Tibial artery (tissue), 4 donors: ENCODE measurements around the gene CYP11A1.

Experiments
- DNase-seq, 2 donors: peaks; one replicate each; pipeline ENCODE4 v3.0.0-alpha.2; 2019
- H3K27ac ChIP-seq, 2 donors: fragments of 200-600 bp; sonication (generic) in 1 of 2; 1 replicate in 1 of 2; 2 replicates in 1 of 2; pipeline ENCODE4 v1.5.1; 2018 to 2019; ENCODE audit warnings: mild to moderate bottlenecking in 1 of 2
- H3K27me3 ChIP-seq, 2 donors: fragments of 200-600 bp; sonication (generic) in 1 of 2; one replicate each; pipeline versions ENCODE4 v1.5.1 to v1.6.0; 2016 to 2019
- H3K36me3 ChIP-seq, 3 donors: fragments of 200-600 bp; sonication (generic) in 2 of 3; one replicate each; pipeline ENCODE4 v1.5.1; 2016 to 2019; ENCODE audit warnings: mild to moderate bottlenecking in 2 of 3
- H3K4me1 ChIP-seq, 4 donors: fragments of 200-600 bp; sonication (generic) in 2 of 4; 1 replicate in 3 of 4; 2 replicates in 1 of 4; pipeline ENCODE4 v1.5.1; 2016 to 2019
- H3K4me3 ChIP-seq, 2 donors: fragments of 200-600 bp; sonication (generic) in 1 of 2; 1 replicate in 1 of 2; 2 replicates in 1 of 2; pipeline ENCODE4 v1.5.1; 2018 to 2019; ENCODE audit warnings: mild to moderate bottlenecking in 2 of 2
- H3K9me3 ChIP-seq, 3 donors: fragments of 200-600 bp; sonication (generic) in 1 of 3; one replicate each; pipeline ENCODE4 v1.5.1; 2016 to 2019
- CTCF ChIP-seq, 2 experiments: fragments of 200-600 bp in 1 of 2; fragments of 450-650 bp in 1 of 2; IDR thresholded peaks; one replicate each; pipeline ENCODE4 v1.5.1; 2017 to 2019; ENCODE audit warnings: antibody characterized with exemption in 2 of 2, mild to moderate bottlenecking in 1 of 2, moderate library complexity in 1 of 2
- intact Hi-C: fragments of 100-400 bp; cut with DNase I; formaldehyde crosslinking; loops from one replicate; pipeline ENCODE4 v1.15.0; 2023; ENCODE audit warnings: low total_unique reads

CYP11A1 gene

DNA sequence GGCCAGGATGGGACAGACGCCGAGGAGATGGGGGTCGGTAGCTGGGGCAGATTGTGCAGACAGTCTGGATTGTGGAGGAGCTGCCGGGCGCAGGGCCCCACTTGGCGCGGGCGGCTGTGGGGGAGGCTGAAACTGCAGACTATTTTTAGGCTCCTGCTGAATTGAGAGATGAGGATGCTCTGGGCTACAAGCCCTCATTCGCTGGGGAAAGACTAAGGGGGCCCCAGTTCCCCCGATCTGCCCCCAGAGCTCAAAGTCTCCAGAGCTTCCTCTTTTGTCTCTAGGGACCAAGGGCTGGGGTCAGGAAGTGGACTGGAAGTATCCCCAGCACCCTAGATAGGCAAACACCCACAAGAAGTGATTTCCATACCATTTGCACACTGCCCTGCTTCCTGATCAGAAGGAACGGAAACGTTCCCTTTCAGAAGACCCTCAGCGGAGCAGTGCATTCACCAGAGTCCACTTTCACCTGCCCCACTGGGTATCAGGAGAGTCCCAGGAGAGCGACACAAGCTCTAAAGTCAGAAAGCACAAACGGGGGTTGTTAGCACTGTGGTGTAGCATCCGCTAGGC is 36.6 kb upstream of the CYP11A1 start:
- TF ChIP-seq CTCF (IDR thresholded peaks at IDR 0.05): no peak
- no peaks in the 10 kb centered on the region for H3K9me3 ChIP-seq
- no peak for DNase-seq
- H3K36me3 ChIP-seq: no peaks in the 10 kb centered on the region
- no peaks in the 10 kb centered on the region for H3K4me1 ChIP-seq
- peaks cover 0 to 41% of the 10 kb centered on the region in 2 donors for H3K27me3 ChIP-seq
- no peak overlapping the region for H3K27ac ChIP-seq
- no peak overlapping the region for H3K4me3 ChIP-seq
- intact Hi-C loops: no loop called here

- Histone ChIP-seq H3K4me3 (no peak overlapping the region), H3K27me3 (peaks cover 0 to 39% of the 10 kb centered on the region in 2 donors), H3K27ac (no peak overlapping the region), H3K9me3 (no peaks in the 10 kb centered on the region), H3K36me3 (no peaks in the 10 kb centered on the region), H3K4me1 (no peaks in the 10 kb centered on the region)
- no peak for TF ChIP-seq CTCF (IDR thresholded peaks at IDR 0.05)
- intact Hi-C loops: no loop called here
- no peak for DNase-seq
These were observed 36.1 kb upstream of the CYP11A1 start for GRCh38 chr15:74403588-74403919.

DNA sequence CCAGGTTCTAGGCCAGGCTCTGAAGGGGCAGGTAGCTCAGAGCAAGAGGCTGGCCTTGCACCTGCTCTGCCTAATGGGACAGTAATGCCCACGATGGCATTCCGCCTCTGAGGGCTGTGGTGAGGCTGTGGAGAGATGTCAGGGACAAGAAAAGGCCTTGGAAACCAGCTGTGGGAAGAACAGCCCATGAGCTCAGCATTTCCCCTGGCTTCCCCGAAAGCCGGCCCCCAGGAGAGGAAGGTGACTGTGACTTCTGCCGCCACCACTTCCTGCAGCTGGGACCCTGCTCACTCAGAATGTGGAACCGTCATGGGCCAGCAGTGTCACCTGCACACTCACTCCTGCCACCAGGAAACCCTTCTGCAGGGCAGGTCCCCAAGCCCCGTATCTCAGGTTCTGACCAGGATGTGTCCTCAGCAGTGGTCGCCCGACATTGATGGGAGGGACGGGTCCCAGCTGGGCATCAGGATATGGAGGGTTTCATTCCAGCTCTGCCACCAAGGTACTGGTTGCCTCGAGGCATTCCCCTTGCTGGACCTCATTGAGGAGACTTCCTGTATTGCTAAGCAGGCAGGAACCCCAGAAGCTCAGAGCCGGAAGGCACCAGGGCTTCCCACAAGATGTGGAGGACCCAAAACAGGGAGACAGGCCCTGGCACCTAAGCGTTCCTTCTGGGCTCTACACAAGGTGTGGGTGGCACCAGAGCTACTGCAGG is 35.6 kb upstream of the CYP11A1 start:
- H3K4me1 ChIP-seq: no peaks in the 10 kb centered on the region
- peaks cover 0 to 34% of the 10 kb centered on the region in 2 donors for H3K27me3 ChIP-seq
- H3K36me3 ChIP-seq: no peaks in the 10 kb centered on the region
- TF ChIP-seq CTCF (IDR thresholded peaks at IDR 0.05): no peak
- no peak for DNase-seq
- no peaks in the 10 kb centered on the region for H3K9me3 ChIP-seq
- intact Hi-C loops: no loop called here
- H3K27ac ChIP-seq: no peak overlapping the region
- H3K4me3 ChIP-seq: no peak overlapping the region

DNA sequence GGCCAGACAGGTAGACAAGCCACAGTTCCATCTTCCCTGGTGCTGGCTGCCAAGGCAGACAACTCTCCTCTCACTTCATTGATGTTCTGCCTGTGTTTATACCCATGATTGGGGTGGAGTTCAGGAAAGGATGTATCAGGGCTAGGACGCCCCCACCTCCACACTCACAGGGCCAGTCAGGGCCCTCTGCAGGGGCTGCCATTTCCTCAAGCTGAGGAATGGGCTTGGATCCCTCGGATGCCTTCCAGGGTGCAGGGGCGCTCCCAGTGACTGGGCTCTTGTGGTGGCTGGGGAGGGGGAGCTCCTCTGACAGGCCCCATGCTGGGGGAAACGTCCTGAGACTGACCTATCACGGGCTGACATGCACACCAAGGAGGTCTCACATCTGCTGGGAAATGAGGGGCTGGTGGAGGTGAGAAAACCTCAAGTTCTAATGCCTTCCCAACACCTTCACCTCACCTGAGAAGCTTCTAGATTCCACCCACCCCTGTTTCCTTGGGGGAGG is 34.9 kb upstream of the CYP11A1 start:
- TF ChIP-seq CTCF (IDR thresholded peaks at IDR 0.05): no peak
- no peak overlapping the region for H3K4me3 ChIP-seq
- H3K36me3 ChIP-seq: no peaks in the 10 kb centered on the region
- H3K9me3 ChIP-seq: no peaks in the 10 kb centered on the region
- H3K27me3 ChIP-seq: peaks cover 0 to 30% of the 10 kb centered on the region in 2 donors
- DNase-seq: no peak
- H3K4me1 ChIP-seq: no peaks in the 10 kb centered on the region
- no peak overlapping the region for H3K27ac ChIP-seq
- intact Hi-C loops: no loop called here

DNA sequence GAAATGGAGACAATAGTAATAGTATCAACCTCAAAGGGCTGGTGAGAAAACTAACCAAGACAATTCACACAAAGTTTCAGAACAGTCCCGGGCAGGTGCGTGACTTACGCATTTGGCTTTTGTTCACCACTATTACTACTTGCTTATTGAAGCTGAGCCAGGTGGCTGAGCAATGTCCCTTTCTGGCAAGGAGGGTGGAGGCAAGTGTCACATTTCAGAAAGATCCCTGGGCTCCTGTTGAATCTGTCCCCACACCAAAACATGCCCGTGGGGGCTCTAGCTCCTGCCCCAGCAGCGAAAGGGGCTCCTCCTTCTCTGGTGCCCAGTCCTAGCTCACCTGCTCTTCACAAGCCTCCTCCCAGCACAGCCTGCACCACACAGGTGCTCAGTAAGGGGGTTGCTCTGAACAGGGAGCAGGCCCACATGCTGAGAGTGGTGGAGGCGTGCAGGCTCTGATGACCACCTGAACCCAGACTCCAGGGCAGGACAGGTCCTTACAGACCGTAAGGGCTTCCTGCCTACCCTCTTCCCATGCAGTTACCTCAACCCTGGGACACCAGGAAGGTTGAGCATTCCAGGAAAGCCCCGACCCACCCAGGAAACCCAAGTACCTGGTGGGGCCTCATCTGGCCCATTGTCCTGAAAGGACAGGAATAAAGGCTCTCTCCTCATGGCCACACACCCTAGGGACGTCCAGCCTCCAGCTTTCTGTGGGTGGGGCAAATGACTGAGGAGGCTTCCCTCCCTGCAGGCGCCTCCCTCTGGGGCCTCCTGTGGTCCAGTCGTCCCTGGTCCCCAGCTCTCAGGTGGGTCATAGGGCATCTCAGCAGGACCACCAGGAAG is 33.7 kb upstream of the CYP11A1 start:
- H3K4me1 ChIP-seq: no peaks in the 10 kb centered on the region
- peaks cover 0 to 27% of the 10 kb centered on the region in 2 donors for H3K27me3 ChIP-seq
- TF ChIP-seq CTCF (IDR thresholded peaks at IDR 0.05): no peak
- intact Hi-C loops: no loop called here
- H3K9me3 ChIP-seq: no peaks in the 10 kb centered on the region
- H3K4me3 ChIP-seq: no peak overlapping the region
- H3K36me3 ChIP-seq: no peaks in the 10 kb centered on the region
- no peak for DNase-seq
- no peak overlapping the region for H3K27ac ChIP-seq
